ENCODE measurements around the gene ECSCR. TPM values are rescaled to one million over a fixed set of nuclear protein-coding genes. Genes with fewer than 3 reads are reported as not detected.

ECSCR gene
- total RNA-seq, 1 experiment from 2014 or later: 0.36 TPM

Other genes starting within 250 kb of the ECSCR start
- 139 and 162 TPM in 2 replicates for gene MATR3, start 169.0 kb downstream of the ECSCR start, total RNA-seq (2014; rRNA removed)
- gene PAIP2, start 120.9 kb downstream of the ECSCR start, total RNA-seq (2014; rRNA removed): 35.1 and 39.3 TPM in 2 replicates
- not detected in 2 replicates for gene SLC23A1, start 79.4 kb downstream of the ECSCR start, total RNA-seq (2014; rRNA removed)
- 0.22 and 1.0 TPM in 2 replicates for gene MZB1, start 72.8 kb downstream of the ECSCR start, total RNA-seq (2014; rRNA removed)
- gene PROB1, start 67.6 kb downstream of the ECSCR start, total RNA-seq (2014; rRNA removed): 1.9 and 2.2 TPM in 2 replicates
- 1.4 and 3.1 TPM in 2 replicates for gene SPATA24, start 58.7 kb downstream of the ECSCR start, total RNA-seq (2014; rRNA removed)
- 3.2 and 4.4 TPM in 2 replicates for gene DNAJC18, start 23.2 kb downstream of the ECSCR start, total RNA-seq (2014; rRNA removed)
- gene SMIM33, start 8.3 kb upstream of the ECSCR start, total RNA-seq (2014; rRNA removed): not detected in 2 replicates
- gene STING1, start 20.0 kb upstream of the ECSCR start, total RNA-seq (2014; rRNA removed): 6.5 and 12.6 TPM in 2 replicates
- gene UBE2D2, start 98.6 kb upstream of the ECSCR start, total RNA-seq (2014; rRNA removed): 98.7 and 104 TPM in 2 replicates
- 31.1 and 42.4 TPM in 2 replicates for gene CXXC5, start 185.6 kb upstream of the ECSCR start, total RNA-seq (2014; rRNA removed)